CD4-positive, alpha-beta T cell (primary cell): ENCODE data around the gene SRBD1. TPM values are rescaled to one million over a fixed set of nuclear protein-coding genes. Genes with fewer than 3 reads are reported as not detected.

Experiments used
- ATAC-seq: fragments of 200-7000 bp; cut with Tn5 transposase; one replicate; pipeline ENCODE4 v1.10.0; 2022; ENCODE audit warnings: mild to moderate bottlenecking; ENCODE audit not compliant: poor library complexity
- CTCF ChIA-PET: fragments of 350-600 bp; sonication (Branson Sonifier 250); formaldehyde crosslinking; loops from one replicate; lab custom pipeline; 2021; ENCODE audit warnings: antibody characterized with exemption, inconsistent platforms; lab: Charles Lee
- POLR2A ChIA-PET: fragments of 350-600 bp; sonication (Branson Sonifier 250); formaldehyde crosslinking; loops from one replicate; lab custom pipeline; 2021; ENCODE audit warnings: antibody characterized with exemption, inconsistent platforms; lab: Charles Lee
- DNase-seq, 14 experiments: peaks; one replicate each; pipeline ENCODE4 v3.0.0-alpha.2; 2013 to 2020; ENCODE audit warnings: mixed read lengths in 2 of 14
- H3K27ac ChIP-seq, 2 donors: one replicate each; pipeline versions ENCODE4 v1.5.1 to v1.7.0; 2013; ENCODE audit warnings: low read length in 2 of 2, low read depth in 1 of 2, mild to moderate bottlenecking in 1 of 2
- H3K27me3 ChIP-seq, 2 experiments: 1 replicate in 1 of 2; 2 replicates in 1 of 2; pipeline versions ENCODE4 v1.6.1 to v1.7.0; 2013; ENCODE audit warnings: low read length in 2 of 2, control low read depth in 1 of 2, mild to moderate bottlenecking in 1 of 2, moderate library complexity in 1 of 2; ENCODE audit not compliant: insufficient read depth in 2 of 2, control insufficient read depth in 1 of 2
- H3K36me3 ChIP-seq: one replicate; pipeline ENCODE4 v1.6.1; 2013; ENCODE audit warnings: low read length, control low read depth; ENCODE audit not compliant: insufficient read depth
- H3K4me1 ChIP-seq: one replicate; pipeline ENCODE4 v1.6.1; 2013; ENCODE audit warnings: low read length, control low read depth; ENCODE audit not compliant: insufficient read depth
- H3K4me3 ChIP-seq: one replicate; pipeline ENCODE4 v1.5.1; 2013; ENCODE audit warnings: mild to moderate bottlenecking, low read length, moderate library complexity
- H3K9me3 ChIP-seq, 2 experiments: 1 replicate in 1 of 2; 2 replicates in 1 of 2; pipeline versions ENCODE4 v1.6.1 to v1.7.0; 2013; ENCODE audit warnings: low read length in 2 of 2, mild to moderate bottlenecking in 2 of 2, control low read depth in 1 of 2, moderate library complexity in 1 of 2; ENCODE audit not compliant: control insufficient read depth in 1 of 2, insufficient read depth in 1 of 2
- H3K27ac Mint-ChIP-seq: one replicate; pipeline ENCODE4 v1.8.0; 2020; ENCODE audit warnings: mixed read lengths
- H3K27me3 Mint-ChIP-seq: one replicate; pipeline ENCODE4 v1.8.0; 2021; ENCODE audit warnings: mixed read lengths
- H3K36me3 Mint-ChIP-seq: one replicate; pipeline ENCODE4 v1.8.0; 2021; ENCODE audit warnings: low read depth, mixed read lengths
- H3K4me1 Mint-ChIP-seq: one replicate; pipeline ENCODE4 v1.8.0; 2021; ENCODE audit warnings: low read depth, mixed read lengths
- H3K4me3 Mint-ChIP-seq: one replicate; pipeline ENCODE4 v1.8.0; 2020; ENCODE audit warnings: mild to moderate bottlenecking, mixed read lengths
- H3K9me3 Mint-ChIP-seq: one replicate; pipeline ENCODE4 v1.8.0; 2020; ENCODE audit warnings: mixed read lengths
- CTCF ChIP-seq: fragments of 200-600 bp; IDR thresholded peaks from one replicate; pipeline ENCODE4 v1.8.0; 2022; ENCODE audit warnings: antibody characterized with exemption, mild to moderate bottlenecking
- intact Hi-C, 2 experiments: fragments of 100-400 bp; cut with DNase I in 1 of 2; cut with micrococcal nuclease in 1 of 2; formaldehyde crosslinking; loops; one replicate each; pipeline versions ENCODE4 v1.15.1 to v1.9.0; 2023 to 2025; cut with DNase I, micrococcal nuclease
- total RNA-seq, 174 experiments: library from RNA in 2 of 174; stranded (reverse) in 2 of 174; gene quantifications; one replicate each; pipeline ENCODE4 v1.2.3 and lab custom pipeline; 2021 to 2026

Gene SRBD1
- total RNA-seq, 2 experiments from 2014 or later = 14.2 to 16.0 TPM

GRCh38 chr2:45404807-45405297, 206.2 kb downstream of the SRBD1 start:
- H3K4me3 ChIP-seq = no peak overlapping the region
- Mint-ChIP-seq H3K4me3 (no peak overlapping the region), H3K9me3 (no peaks in the 10 kb centered on the region), H3K36me3 (peaks cover 34% of the 10 kb centered on the region), H3K27ac (no peak overlapping the region), H3K4me1 (no peaks in the 10 kb centered on the region), H3K27me3 (no peaks in the 10 kb centered on the region)
- no peak for DNase-seq
- H3K9me3 ChIP-seq = no peaks in the 10 kb centered on the region
- no peaks in the 10 kb centered on the region for H3K36me3 ChIP-seq
- H3K27ac ChIP-seq = no peak overlapping the region
- ChIA-PET POLR2A (no interaction called here), CTCF (no interaction called here)
- intact Hi-C loops = no loop called here
- H3K27me3 ChIP-seq = no peaks in the 10 kb centered on the region
- TF ChIP-seq CTCF = no peak
- H3K4me1 ChIP-seq = no peaks in the 10 kb centered on the region
- no peak for ATAC-seq

- ATAC-seq (no peak), DNase-seq (no peak)
- intact Hi-C loops = no loop called here
- Mint-ChIP-seq H3K4me1 (no peaks in the 10 kb centered on the region), H3K27me3 (no peaks in the 10 kb centered on the region), H3K36me3 (peaks cover 37% of the 10 kb centered on the region), H3K27ac (no peak overlapping the region), H3K4me3 (no peak overlapping the region), H3K9me3 (no peaks in the 10 kb centered on the region)
- ChIA-PET POLR2A (no interaction called here), CTCF (interaction anchor here (0.8 kb wide), 1 partner anchor 9 kb away, joined by 3 read pairs; no protein-coding TSS in a partner anchor)
- no peak for TF ChIP-seq CTCF
- Histone ChIP-seq H3K4me1 (no peaks in the 10 kb centered on the region), H3K4me3 (no peak overlapping the region), H3K9me3 (no peaks in the 10 kb centered on the region), H3K27ac (no peak overlapping the region), H3K27me3 (no peaks in the 10 kb centered on the region), H3K36me3 (no peaks in the 10 kb centered on the region)
Observed at GRCh38 chr2:45403036-45403435, 208.0 kb downstream of the SRBD1 start.

GRCh38 chr2:45401431-45401922, 209.6 kb downstream of the SRBD1 start:
- ATAC-seq (no peak), DNase-seq (no peak)
- Mint-ChIP-seq H3K27ac (no peak overlapping the region), H3K4me1 (no peaks in the 10 kb centered on the region), H3K9me3 (no peaks in the 10 kb centered on the region), H3K36me3 (peaks cover 30% of the 10 kb centered on the region), H3K27me3 (no peaks in the 10 kb centered on the region), H3K4me3 (no peak overlapping the region)
- no peak overlapping the region for H3K4me3 ChIP-seq
- intact Hi-C loops = no loop called here
- ChIA-PET CTCF (no interaction called here), POLR2A (no interaction called here)
- H3K9me3 ChIP-seq = no peaks in the 10 kb centered on the region
- no peaks in the 10 kb centered on the region for H3K27me3 ChIP-seq
- H3K27ac ChIP-seq = no peak overlapping the region
- H3K4me1 ChIP-seq = no peaks in the 10 kb centered on the region
- TF ChIP-seq CTCF = no peak
- H3K36me3 ChIP-seq = no peaks in the 10 kb centered on the region
